HG02623 (cell line): ENCODE results near the gene ITK.

ENCODE experiments used
- ATAC-seq: cut with Tn5 transposase; IDR thresholded peaks from one replicate; pipeline ENCODE4 v1.9.1; 2021; ENCODE audit warnings: moderate library complexity; ENCODE audit not compliant: unreplicated experiment

Gene ITK

GRCh38 chr5:157303667-157304327 lies 123.2 kb downstream of the ITK start:
- ATAC-seq = no peak
